GF-D8 (cell line): ENCODE results near the gene KIF1A.

Experiments used
- DNase-seq: peaks from one replicate; lab custom pipeline; 2025; lab: John Stamatoyannopoulos, UW

The KIF1A gene

GRCh38 chr2:240762971-240763370, 57.0 kb downstream of the KIF1A start:
- DNase-seq = no peak

GRCh38 chr2:240762249-240762648, 57.8 kb downstream of the KIF1A start:
- no peak for DNase-seq

GRCh38 chr2:240760576-240761246, 59.3 kb downstream of the KIF1A start:
- no peak for DNase-seq

- DNase-seq = no peak
Measured at GRCh38 chr2:240760121-240760520, 59.9 kb downstream of the KIF1A start.

- DNase-seq = no peak
Measured at GRCh38 chr2:240759459-240759858, 60.6 kb downstream of the KIF1A start.

GRCh38 chr2:240757086-240757614, 62.9 kb downstream of the KIF1A start:
- no peak for DNase-seq

GRCh38 chr2:240752209-240752608, 67.8 kb downstream of the KIF1A start:
- DNase-seq = no peak

- DNase-seq = no peak
Measured at GRCh38 chr2:240750409-240750808, 69.6 kb downstream of the KIF1A start.

GRCh38 chr2:240749516-240749915, 70.5 kb downstream of the KIF1A start:
- no peak for DNase-seq

GRCh38 chr2:240747256-240747655, 72.8 kb downstream of the KIF1A start:
- no peak for DNase-seq

- no peak for DNase-seq
Measured at GRCh38 chr2:240746671-240747070, 73.3 kb downstream of the KIF1A start.

- no peak for DNase-seq
Measured at GRCh38 chr2:240745962-240746361, 74.1 kb downstream of the KIF1A start.

- DNase-seq = no peak
Measured at GRCh38 chr2:240745456-240745855, 74.6 kb downstream of the KIF1A start.

GRCh38 chr2:240742602-240743095, 77.4 kb downstream of the KIF1A start:
- no peak for DNase-seq

GRCh38 chr2:240741091-240741490, 78.9 kb downstream of the KIF1A start:
- no peak for DNase-seq

- no peak for DNase-seq
Measured at GRCh38 chr2:240739797-240740196, 80.2 kb downstream of the KIF1A start.

GRCh38 chr2:240737958-240738357, 82.1 kb downstream of the KIF1A start:
- DNase-seq = no peak

- no peak for DNase-seq
Measured at GRCh38 chr2:240737512-240737911, 82.5 kb downstream of the KIF1A start.

- DNase-seq = no peak
Measured at GRCh38 chr2:240736281-240737250, 83.5 kb downstream of the KIF1A start.

GRCh38 chr2:240735476-240735875, 84.5 kb downstream of the KIF1A start:
- DNase-seq = no peak

GRCh38 chr2:240734756-240735155, 85.3 kb downstream of the KIF1A start:
- DNase-seq = no peak

GRCh38 chr2:240733803-240734495, 86.1 kb downstream of the KIF1A start:
- no peak for DNase-seq
